NCI-H2227 treated with DMSO at 0.1 percent for 48 hours (cell line): ENCODE data around the gene TANGO6.
"Not testable (repeated sequence)": the region's sequence is repeated elsewhere in the genome, so short reads cannot be mapped to it uniquely, and the experiment has no call there.

Experiments used
- DNase-seq: peaks from one replicate; lab custom pipeline; 2025; lab: John Stamatoyannopoulos, UW

The TANGO6 gene

DNA sequence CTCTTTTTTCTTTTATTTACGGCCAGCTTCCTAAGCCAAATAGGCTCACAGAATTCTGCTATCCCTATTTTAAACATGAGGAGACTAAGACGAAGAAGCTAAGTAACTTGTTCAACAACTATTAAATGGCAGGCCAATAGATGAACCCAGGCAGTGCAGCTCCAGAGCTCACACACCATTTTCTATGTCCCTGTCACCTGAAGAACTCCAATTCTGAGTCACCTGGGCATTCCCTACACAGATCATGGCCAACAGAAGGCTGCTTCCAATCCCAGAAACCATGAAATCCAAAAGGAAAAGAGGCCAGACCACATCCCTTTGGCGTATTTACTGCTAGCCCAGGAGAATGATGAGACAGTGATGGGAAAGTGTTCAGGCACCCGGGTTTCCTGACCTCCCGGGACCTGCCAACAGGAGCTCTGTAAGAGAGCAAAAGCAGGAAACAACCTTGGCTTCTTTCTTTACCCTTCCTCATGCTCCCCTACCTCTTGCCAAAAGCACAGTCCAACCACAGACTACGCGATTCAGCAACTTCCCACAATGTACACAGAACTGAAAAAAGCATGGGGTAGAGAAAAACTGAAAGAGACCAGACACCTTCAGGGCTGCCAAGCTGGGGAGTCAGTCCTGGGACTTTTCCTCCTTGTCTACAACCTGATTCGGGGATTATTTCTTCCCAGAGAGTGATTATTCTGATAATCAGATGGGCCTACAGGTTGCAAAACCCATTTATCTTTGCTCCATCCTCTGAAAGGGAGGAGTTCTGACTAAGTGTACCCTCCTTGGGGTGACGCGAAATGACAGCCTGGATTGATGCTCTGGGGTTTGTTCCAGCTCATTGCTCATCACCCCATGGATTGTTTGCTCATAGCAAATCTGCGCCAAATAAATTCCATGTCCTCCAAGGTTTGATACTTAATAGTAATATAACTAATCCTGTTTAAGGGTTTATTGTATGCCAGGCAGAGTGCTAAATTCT, 214.4 kb downstream of the TANGO6 start:
- no peak for DNase-seq

DNA sequence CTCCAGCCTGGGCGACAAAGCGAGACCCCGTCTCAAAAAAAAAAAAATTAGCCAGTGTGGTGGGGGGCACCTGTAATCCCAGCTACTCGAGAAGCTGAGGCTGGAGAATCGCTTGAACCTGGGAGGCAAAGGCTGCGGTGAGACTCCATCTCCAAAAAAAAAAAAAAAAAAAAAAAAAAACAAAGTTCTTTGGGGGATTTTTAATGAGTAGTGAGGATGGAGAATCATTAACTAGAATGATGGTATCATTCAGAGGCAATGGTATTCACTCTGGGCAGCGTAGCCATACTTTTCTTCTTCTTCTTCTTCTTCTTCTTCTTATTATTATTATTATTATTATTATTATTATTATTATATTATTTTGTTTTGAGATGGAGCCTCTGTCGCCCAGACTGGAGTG, 220.2 kb downstream of the TANGO6 start:
- DNase-seq = not testable (repeated sequence)

DNA sequence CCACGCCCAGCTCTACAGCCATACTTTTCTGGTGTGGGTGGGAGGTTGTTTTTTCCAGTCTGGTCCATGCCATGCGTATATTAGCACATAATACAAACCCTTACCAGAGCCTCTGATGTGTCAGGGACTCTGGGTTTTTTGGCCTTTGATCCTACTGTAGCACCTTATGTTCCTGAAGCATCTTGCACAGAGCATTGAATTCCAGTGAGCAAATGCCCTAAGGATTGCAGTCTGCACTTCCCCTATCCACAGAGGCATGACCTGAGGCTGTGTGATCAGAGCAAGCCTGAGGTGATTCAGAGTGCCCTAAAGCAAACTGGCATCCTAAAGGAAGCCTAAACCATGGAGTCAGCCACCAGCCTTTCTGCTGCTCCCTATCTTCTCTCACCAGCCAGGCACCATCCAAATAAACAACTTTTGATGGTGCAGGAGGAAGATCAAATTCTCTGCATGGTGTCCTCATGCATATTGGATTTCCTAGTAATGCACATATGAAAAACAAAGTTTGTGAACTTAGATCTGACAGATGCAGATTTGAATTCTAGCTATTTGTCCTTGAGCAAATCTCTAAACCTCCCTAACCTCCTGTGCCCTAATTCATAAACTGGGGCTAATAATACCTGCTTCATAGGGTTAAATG, 220.9 kb downstream of the TANGO6 start:
- no peak for DNase-seq

DNA sequence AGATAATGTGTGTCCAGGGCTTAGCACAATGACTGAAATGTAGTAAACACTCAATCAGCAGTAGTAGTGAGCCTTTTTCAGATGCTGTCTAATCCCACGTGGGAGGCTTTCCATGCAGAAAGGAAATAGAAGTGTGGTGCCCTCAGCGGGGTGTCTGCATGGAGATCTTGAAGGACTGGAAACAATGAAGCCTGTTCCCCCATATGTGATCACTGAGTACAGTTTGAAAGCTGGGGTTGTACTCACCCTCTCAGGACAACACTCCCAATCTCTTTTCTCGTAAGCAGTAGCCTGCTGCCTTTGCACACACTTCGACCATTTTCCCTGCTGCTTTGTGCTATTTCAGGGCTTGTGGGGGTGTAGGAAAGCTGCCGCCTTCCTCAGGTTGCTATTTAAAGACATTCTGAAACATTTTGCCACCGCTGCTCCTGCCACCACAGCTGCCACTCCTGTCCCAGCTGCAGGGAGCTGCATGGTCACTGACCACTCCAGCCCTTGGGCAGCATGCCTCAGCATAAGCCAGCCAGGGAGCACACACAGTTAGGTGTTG, 221.5 kb downstream of the TANGO6 start:
- DNase-seq = no peak

- DNase-seq = no peak
Measured at GRCh38 chr16:69069504-69069903, 226.2 kb downstream of the TANGO6 start.

- DNase-seq = no peak
Measured at GRCh38 chr16:69071036-69071435, 227.7 kb downstream of the TANGO6 start.

DNA sequence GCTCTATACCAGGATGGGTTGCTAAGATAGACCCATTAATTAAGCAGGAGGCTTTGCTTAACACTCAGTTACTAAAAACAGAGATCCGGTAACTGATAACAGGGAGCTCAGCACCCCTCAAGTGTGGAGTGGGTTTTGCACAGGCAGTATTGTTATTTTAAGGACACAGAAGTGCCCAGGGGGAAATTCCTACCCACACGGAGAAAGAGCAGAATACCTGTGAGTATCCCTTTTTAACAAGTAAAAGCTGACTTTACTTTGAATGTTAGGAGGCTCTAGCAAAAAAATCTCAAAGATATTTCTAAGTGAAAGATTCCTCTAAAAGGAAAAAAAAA, 229.3 kb downstream of the TANGO6 start:
- DNase-seq = no peak

GRCh38 chr16:69073181-69073702, 229.9 kb downstream of the TANGO6 start:
- no peak for DNase-seq

GRCh38 chr16:69077251-69077650, 233.9 kb downstream of the TANGO6 start:
- DNase-seq = no peak

DNA sequence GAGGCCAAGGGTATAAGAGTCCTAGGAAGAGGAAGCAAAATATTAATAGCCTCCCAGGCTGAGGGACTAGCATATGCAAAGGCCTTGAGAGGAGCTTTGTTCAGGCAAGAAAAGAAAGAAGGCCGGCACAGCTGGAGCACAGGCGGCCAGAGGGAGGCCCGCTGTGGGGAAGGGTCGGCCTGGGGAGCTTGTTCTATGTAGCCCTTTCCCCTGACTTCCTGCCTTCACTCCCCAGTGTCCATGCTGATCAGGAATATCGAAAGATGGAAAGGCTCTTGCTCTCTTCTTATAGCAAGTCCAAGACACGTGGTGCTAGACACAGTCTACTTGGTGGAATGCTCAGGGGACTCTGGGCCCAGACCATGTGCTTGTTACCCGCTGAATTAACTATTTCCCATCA, 234.7 kb downstream of the TANGO6 start:
- no peak for DNase-seq

DNA sequence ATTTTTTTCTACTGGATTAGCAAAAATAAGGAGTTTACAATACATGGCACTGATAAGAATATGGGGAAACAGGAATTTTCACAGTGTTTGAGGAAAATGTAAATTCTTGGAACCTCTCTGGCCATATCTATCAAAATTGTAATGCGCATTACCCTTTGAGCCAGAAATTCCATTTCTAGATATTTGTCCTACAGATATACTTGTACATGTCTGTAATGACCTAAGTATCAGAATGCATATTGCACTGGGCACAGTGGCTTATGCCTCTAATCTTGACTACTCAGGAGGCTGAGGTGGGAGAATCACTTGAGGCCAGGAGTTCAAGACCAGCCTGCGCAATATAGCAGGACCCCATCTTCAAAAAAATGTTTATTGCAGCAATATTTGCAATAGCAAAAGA, 236.4 kb downstream of the TANGO6 start:
- DNase-seq = no peak

- no peak for DNase-seq
Measured at GRCh38 chr16:69083306-69083941, 240.1 kb downstream of the TANGO6 start.

GRCh38 chr16:69084289-69084688, 241.0 kb downstream of the TANGO6 start:
- no peak for DNase-seq

DNA sequence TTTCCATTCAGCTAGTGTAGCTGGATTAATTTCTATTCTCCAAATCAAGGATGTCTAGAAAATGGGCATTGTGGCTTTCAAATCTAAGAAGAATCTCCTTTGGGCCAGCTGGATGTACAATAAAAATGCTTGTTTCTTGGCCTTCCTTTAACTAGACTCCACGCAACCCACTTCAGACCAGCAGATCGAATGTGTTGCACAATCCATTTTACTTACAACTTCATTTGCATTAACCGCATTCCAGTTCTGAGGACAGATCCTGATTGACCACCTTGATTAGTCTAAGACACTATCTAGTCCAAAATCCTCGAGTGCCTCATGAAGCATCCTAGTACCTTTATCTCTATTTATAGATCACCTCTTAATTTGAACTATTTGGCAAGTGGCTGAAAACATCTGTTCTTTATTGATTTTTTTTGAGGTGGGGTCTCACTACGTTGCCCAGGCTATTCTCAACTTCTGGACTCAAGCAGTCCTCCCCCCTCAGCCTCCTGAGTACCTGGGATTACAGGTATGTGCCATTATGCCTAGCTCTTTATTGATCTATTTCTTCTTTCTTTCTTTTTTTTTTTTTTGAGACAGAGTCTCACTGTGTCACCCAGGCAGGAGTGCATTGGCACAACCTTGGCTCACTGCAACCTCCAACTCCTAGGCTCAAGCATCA, 241.8 kb downstream of the TANGO6 start:
- no peak for DNase-seq

DNA sequence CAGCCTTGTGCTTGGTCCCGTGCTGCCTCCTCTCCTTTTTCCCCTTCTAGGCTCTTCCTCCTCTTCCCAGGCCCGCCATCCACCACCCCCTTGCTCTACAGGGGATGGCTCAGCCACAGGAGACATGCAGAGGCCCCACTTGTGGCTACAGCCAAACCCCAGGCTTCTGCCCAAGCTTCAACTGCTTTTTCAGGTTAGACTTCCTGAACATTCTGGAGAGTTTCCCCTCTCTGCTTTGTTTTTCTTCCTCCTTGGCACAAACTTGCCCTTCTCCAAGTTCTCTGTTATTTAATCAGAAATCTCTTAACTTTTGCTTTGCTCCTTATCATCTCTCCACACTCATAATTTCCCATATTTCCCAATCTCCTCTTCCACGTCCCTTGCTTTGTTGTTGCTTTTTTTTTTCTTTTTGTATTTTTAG, 243.8 kb downstream of the TANGO6 start:
- DNase-seq = no peak

- DNase-seq = no peak
Measured at GRCh38 chr16:69088684-69089083, 245.4 kb downstream of the TANGO6 start.

- DNase-seq = peak; percentile 14
Measured at GRCh38 chr16:69089091-69089910, 246.0 kb downstream of the TANGO6 start.

GRCh38 chr16:69093974-69094373, 250.6 kb downstream of the TANGO6 start:
- DNase-seq = peak; percentile 21

DNA sequence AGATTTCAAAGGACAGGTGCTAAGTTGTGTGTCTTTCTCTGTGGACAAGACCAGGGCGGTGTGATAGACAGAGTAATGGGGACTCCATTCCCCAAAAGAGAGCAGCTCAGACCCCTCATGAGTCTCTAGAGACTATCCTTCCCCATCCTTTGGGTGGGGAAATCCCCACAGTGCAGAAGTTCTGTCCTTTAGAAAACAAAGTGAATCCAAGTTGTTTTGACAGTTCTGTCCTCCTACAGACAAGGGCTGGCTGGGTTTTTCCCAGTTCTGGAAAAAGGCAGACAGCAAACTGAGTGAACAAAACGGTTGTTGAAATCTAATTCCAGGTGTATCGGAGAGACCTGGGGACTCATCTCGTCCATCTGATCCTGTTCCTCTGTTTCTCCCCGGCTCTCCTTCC, 251.2 kb downstream of the TANGO6 start:
- DNase-seq = no peak

- no peak for DNase-seq
Measured at GRCh38 chr16:69095193-69095592, 251.9 kb downstream of the TANGO6 start.
